Fibroblast of lung (primary cell): ENCODE measurements around the gene ENKUR. TPM values are rescaled to one million over a fixed set of nuclear protein-coding genes. Genes with fewer than 3 reads are reported as not detected.

Experiments
- DNase-seq, 2 donors: peaks; one replicate each; pipeline versions ENCODE4 v3.0.0 to v3.0.0-alpha.2; 2010; ENCODE audit warnings: low read depth in 2 of 2
- H2AFZ ChIP-seq: 2 replicates; pipeline ENCODE4 v1.5.1; 2012; ENCODE audit warnings: low read length, control low read depth, inconsistent platforms
- H3K27ac ChIP-seq: 2 replicates; pipeline ENCODE4 v1.5.1; 2011; ENCODE audit warnings: low read length, control low read depth; ENCODE audit not compliant: insufficient read depth
- H3K27me3 ChIP-seq: 2 replicates; pipeline ENCODE4 v1.5.1; 2011; ENCODE audit warnings: mild to moderate bottlenecking, low read length; ENCODE audit not compliant: control insufficient read depth, insufficient read depth
- H3K36me3 ChIP-seq: 2 replicates; pipeline ENCODE4 v1.5.1; 2011; ENCODE audit warnings: low read length; ENCODE audit not compliant: control insufficient read depth, insufficient read depth
- H3K4me1 ChIP-seq: 2 replicates; pipeline ENCODE4 v1.5.1; 2011; ENCODE audit warnings: low read length; ENCODE audit not compliant: control insufficient read depth, insufficient read depth; ENCODE audit errors: extremely low read depth
- H3K4me2 ChIP-seq: 2 replicates; pipeline ENCODE4 v1.5.1; 2011; ENCODE audit warnings: low read length, control low read depth; ENCODE audit not compliant: insufficient read depth; ENCODE audit errors: extremely low read depth
- H3K4me3 ChIP-seq, 4 experiments: fragments of 200-600 bp in 1 of 4; sonication (generic) in 1 of 4; replicated peaks in 1 of 4; 2 replicates each; pipeline ENCODE4 v1.5.1; 2011 to 2016; ENCODE audit warnings: low read length in 4 of 4, low read depth in 3 of 4, mild to moderate bottlenecking in 3 of 4, control low read depth in 2 of 4, inconsistent platforms in 1 of 4, mixed read lengths in 1 of 4; ENCODE audit not compliant: insufficient read depth in 1 of 4; ENCODE audit errors: control extremely low read depth in 1 of 4
- H3K79me2 ChIP-seq: 2 replicates; pipeline ENCODE4 v1.5.1; 2012; ENCODE audit warnings: mild to moderate bottlenecking, low read length, inconsistent platforms; ENCODE audit not compliant: control insufficient read depth, insufficient read depth
- H3K9ac ChIP-seq: 2 replicates; pipeline ENCODE4 v1.5.1; 2011; ENCODE audit warnings: mild to moderate bottlenecking, low read length, control low read depth; ENCODE audit not compliant: insufficient read depth
- H3K9me3 ChIP-seq: 2 replicates; pipeline ENCODE4 v1.5.1; 2012; ENCODE audit warnings: low read depth, low read length; ENCODE audit not compliant: control insufficient read depth, insufficient read depth
- H4K20me1 ChIP-seq: 2 replicates; pipeline ENCODE4 v1.5.1; 2011; ENCODE audit warnings: low read length; ENCODE audit not compliant: control insufficient read depth, insufficient read depth; ENCODE audit errors: extremely low read depth
- CTCF ChIP-seq, 2 donors: IDR thresholded peaks in 1 of 2; conservative IDR thresholded peaks in 1 of 2; 1 replicate in 1 of 2; 2 replicates in 1 of 2; pipeline ENCODE4 v1.5.1; 2011 to 2012; ENCODE audit warnings: low read length in 2 of 2, control low read depth in 1 of 2, inconsistent platforms in 1 of 2, low read depth in 1 of 2, mild to moderate bottlenecking in 1 of 2
- EZH2 ChIP-seq: IDR thresholded peaks from 2 replicates; pipeline ENCODE4 v1.5.1; 2012; ENCODE audit warnings: low read length, control low read depth, mild to moderate bottlenecking; ENCODE audit errors: missing control alignments
- polyA plus RNA-seq, 2 donors: library from polyadenylated mRNA; depleted of rRNA in 1 of 2; stranded (reverse) in 1 of 2; unstranded in 1 of 2; fragments of >200 nt; gene quantifications; 2 replicates each; pipeline ENCODE4 v1.2.1, GENCODE V29; 2011 to 2012; ENCODE audit warnings: missing spikeins in 1 of 2
- total RNA-seq: library from RNA; depleted of rRNA; stranded (reverse); fragments of >200 nt; gene quantifications from 2 replicates; pipeline ENCODE4 v1.2.1, GENCODE V29; 2014

The ENKUR gene
- total and polyA plus RNA-seq, 2 donors (not counting 1 experiment from before 2014, with no cell fraction given) = 0.06 to 0.17 TPM

- no peaks in the 10 kb centered on the region for H3K79me2 ChIP-seq
- no peaks in the 10 kb centered on the region for H3K4me1 ChIP-seq
- no peak overlapping the region for H3K4me3 ChIP-seq
- no peaks in the 10 kb centered on the region for H3K9me3 ChIP-seq
- no peak overlapping the region for H3K27ac ChIP-seq
- H3K4me2 ChIP-seq = no peak overlapping the region
- no peaks in the 10 kb centered on the region for H3K27me3 ChIP-seq
- H3K9ac ChIP-seq = no peak overlapping the region
- H4K20me1 ChIP-seq = no peaks in the 10 kb centered on the region
- no peak for TF ChIP-seq EZH2
- no peak for TF ChIP-seq CTCF (conservative IDR thresholded peaks at IDR 0.05 in 1 of 2, IDR thresholded peaks at IDR 0.05 in 1 of 2; ENCODE audit: low read depth in 1 of 2, low read length in 2 of 2)
- DNase-seq = no peak
- no peaks in the 10 kb centered on the region for H3K36me3 ChIP-seq
- H2AFZ ChIP-seq = no peak overlapping the region
Observed at GRCh38 chr10:24938076-24938475, 77.9 kb downstream of the ENKUR start.

GRCh38 chr10:24935504-24936292 is 80.3 kb downstream of the ENKUR start:
- no peak overlapping the region for H3K9ac ChIP-seq
- H3K4me2 ChIP-seq = no peak overlapping the region
- TF ChIP-seq CTCF (conservative IDR thresholded peaks at IDR 0.05 in 1 of 2, IDR thresholded peaks at IDR 0.05 in 1 of 2; ENCODE audit: low read depth in 1 of 2, low read length in 2 of 2) = no peak
- TF ChIP-seq EZH2 = no peak
- H3K27me3 ChIP-seq = no peaks in the 10 kb centered on the region
- no peak for DNase-seq
- H3K9me3 ChIP-seq = no peaks in the 10 kb centered on the region
- no peaks in the 10 kb centered on the region for H3K4me1 ChIP-seq
- no peak overlapping the region for H2AFZ ChIP-seq
- no peak overlapping the region for H3K4me3 ChIP-seq
- H3K79me2 ChIP-seq = no peaks in the 10 kb centered on the region
- H3K27ac ChIP-seq = no peak overlapping the region
- no peaks in the 10 kb centered on the region for H4K20me1 ChIP-seq
- H3K36me3 ChIP-seq = no peaks in the 10 kb centered on the region

Other genes with a start within 250 kb of the ENKUR start
- 18.5 and 26.9 TPM in 2 replicates for gene PRTFDC1, start 63.6 kb downstream of the ENKUR start, total RNA-seq
- gene PRTFDC1, start 63.6 kb downstream of the ENKUR start, polyA plus RNA-seq = 32.7 and 47.0 TPM in 2 replicates
- 4.3 and 5.6 TPM in 2 replicates for gene THNSL1, start 454 bp upstream of the ENKUR start, total RNA-seq
- gene THNSL1, start 454 bp upstream of the ENKUR start, polyA plus RNA-seq = 1.6 and 2.2 TPM in 2 replicates
- gene GPR158, start 158.8 kb upstream of the ENKUR start, total RNA-seq = under 0.01 and 0.33 TPM in 2 replicates
- gene GPR158, start 158.8 kb upstream of the ENKUR start, polyA plus RNA-seq = 0.02 TPM in 1 of 2 replicates, not detected in the other